HepG2 (cell line): ENCODE data around the gene DYRK1B.

Experiments
- CAMTA2 ChIP-seq: sonication (generic); formaldehyde crosslinking; IDR thresholded peaks from 2 replicates; pipeline ENCODE4 v1.4.0; 2020; ENCODE audit warnings: mild to moderate bottlenecking, missing genetic modification reagents, borderline replicate concordance
- CTCF ChIP-seq: sonication (generic); formaldehyde crosslinking; IDR thresholded peaks from 2 replicates; pipeline ENCODE4 v1.5.0; 2020; ENCODE audit warnings: mild to moderate bottlenecking, missing genetic modification reagents, moderate library complexity
- EHMT2 ChIP-seq: fragments of 200-600 bp; sonication (generic); IDR thresholded peaks from 2 replicates; pipeline ENCODE4 v1.7.0; 2017; ENCODE audit warnings: antibody characterized with exemption, low read depth, low read length, borderline replicate concordance
- EP300 ChIP-seq, 3 experiments: sonication (generic) in 1 of 3; formaldehyde crosslinking in 1 of 3; IDR thresholded peaks; 2 replicates each; pipeline versions ENCODE4 v1.5.1 to v1.6.1; 2011 to 2020; ENCODE audit warnings: low read depth in 2 of 3, low read length in 2 of 3, borderline replicate concordance in 1 of 3, improper control_type of control experiment in 1 of 3, mild to moderate bottlenecking in 1 of 3, missing genetic modification reagents in 1 of 3, moderate library complexity in 1 of 3
- FOXM1 ChIP-seq: sonication (generic); formaldehyde crosslinking; IDR thresholded peaks from 2 replicates; pipeline ENCODE4 v1.5.0; 2020; ENCODE audit warnings: missing genetic modification reagents
- GTF2F1 ChIP-seq: fragments of 150-350 bp; IDR thresholded peaks from 2 replicates; pipeline ENCODE4 v1.6.1; 2014; ENCODE audit warnings: low read length
- HNF4A ChIP-seq: sonication (generic); formaldehyde crosslinking; IDR thresholded peaks from 2 replicates; pipeline ENCODE4 v1.4.0; 2020; ENCODE audit warnings: missing genetic modification reagents
- HOXA7 ChIP-seq: sonication (generic); formaldehyde crosslinking; IDR thresholded peaks from 2 replicates; pipeline ENCODE4 v1.8.1; 2022; ENCODE audit warnings: mild to moderate bottlenecking, missing genetic modification reagents, moderate library complexity
- KDM1A ChIP-seq: IDR thresholded peaks from 2 replicates; pipeline ENCODE4 v1.6.1; 2016; ENCODE audit warnings: missing compliant biosample characterization
- SMAD3 ChIP-seq: sonication (generic); formaldehyde crosslinking; IDR thresholded peaks from 2 replicates; pipeline ENCODE4 v1.4.0; 2020; ENCODE audit warnings: missing genetic modification reagents
- SP1 ChIP-seq, 2 experiments: fragments of 450-650 bp in 1 of 2; sonication (generic) in 1 of 2; formaldehyde crosslinking in 1 of 2; IDR thresholded peaks; 2 replicates each; pipeline versions ENCODE4 v1.4.0 to v1.6.1; 2016 to 2020; ENCODE audit warnings: missing genetic modification reagents in 1 of 2
- TAF15 ChIP-seq: fragments of 200-400 bp; formaldehyde crosslinking; IDR thresholded peaks from one replicate; pipeline ENCODE4 v1.6.1; 2018; ENCODE audit warnings: mild to moderate bottlenecking, low read depth, low read length; ENCODE audit not compliant: poor library complexity, severe bottlenecking
- USF2 ChIP-seq, 2 experiments: sonication (generic) in 1 of 2; formaldehyde crosslinking in 1 of 2; IDR thresholded peaks; 2 replicates each; pipeline versions ENCODE4 v1.5.1 to v1.6.1; 2011 to 2020; ENCODE audit warnings: borderline replicate concordance in 1 of 2, low read depth in 1 of 2, low read length in 1 of 2, mild to moderate bottlenecking in 1 of 2, missing genetic modification reagents in 1 of 2, moderate library complexity in 1 of 2
- ZFX ChIP-seq: sonication (generic); formaldehyde crosslinking; IDR thresholded peaks from 2 replicates; pipeline ENCODE4 v1.4.0; 2020; ENCODE audit warnings: mild to moderate bottlenecking, low read depth, missing genetic modification reagents, moderate library complexity

GRCh38 chr19:39833160-39833463, 850 bp downstream of the DYRK1B start:
- no peak for TF ChIP-seq HNF4A (CRISPR knock-in tag)
- TF ChIP-seq TAF15, result no peak
- TF ChIP-seq CAMTA2, result no peak
- no peak for TF ChIP-seq ZFX (CRISPR knock-in tag)
- no peak for TF ChIP-seq KDM1A (CRISPR knock-in tag)
- TF ChIP-seq EP300 (IDR thresholded peaks at IDR 0.05; ENCODE audit: low read depth in 2 of 2, low read length in 2 of 2), result no peak
- TF ChIP-seq EP300 (CRISPR knock-in tag; IDR thresholded peaks at IDR 0.05; ENCODE audit: borderline replicate concordance), result no peak
- TF ChIP-seq SP1 (IDR thresholded peaks at IDR 0.05), result no peak
- TF ChIP-seq SP1 (CRISPR knock-in tag; IDR thresholded peaks at IDR 0.05), result no peak
- no peak for TF ChIP-seq CTCF
- no peak for TF ChIP-seq FOXM1
- TF ChIP-seq SMAD3 (CRISPR knock-in tag), result no peak
- no peak for TF ChIP-seq HOXA7
- no peak for TF ChIP-seq USF2 (IDR thresholded peaks at IDR 0.05; ENCODE audit: low read depth, low read length)
- no peak for TF ChIP-seq USF2 (CRISPR knock-in tag; IDR thresholded peaks at IDR 0.05; ENCODE audit: borderline replicate concordance)
- no peak for TF ChIP-seq EHMT2
- no peak for TF ChIP-seq GTF2F1
